Pancreas (tissue), 10 donors: ENCODE results near the gene SEMA6B. TPM values are rescaled to one million over a fixed set of nuclear protein-coding genes. Genes with fewer than 3 reads are reported as not detected.

ENCODE experiments used
- ATAC-seq, 4 donors: fragments of 200-7000 bp; cut with Tn5 transposase; one replicate each; pipeline versions ENCODE4 v1.8.0 to v1.9.1; 2020; ENCODE audit warnings: mild to moderate bottlenecking in 4 of 4, moderate library complexity in 4 of 4
- DNase-seq, 6 donors: peaks; one replicate each; pipeline ENCODE4 v3.0.0-alpha.2; 2020
- FAIRE-seq: peaks from 2 replicates; lab custom pipeline; 2012; peaks lifted over from hg19 to GRCh38; lab: Jason Lieb, UNC
- H3K27ac ChIP-seq, 4 donors: fragments of 200-600 bp; sonication (generic); 1 replicate in 3 of 4; 2 replicates in 1 of 4; pipeline versions ENCODE4 v1.5.0 to v1.8.0; 2020
- H3K27me3 ChIP-seq, 4 donors: fragments of 200-600 bp; one replicate each; pipeline ENCODE4 v1.8.0; 2021
- H3K36me3 ChIP-seq, 3 donors: fragments of 200-600 bp; sonication (generic) in 1 of 3; one replicate each; pipeline versions ENCODE4 v1.5.0 to v1.8.0; 2020 to 2021
- H3K4me1 ChIP-seq, 3 donors: fragments of 200-600 bp; one replicate each; pipeline ENCODE4 v1.8.0; 2021
- H3K4me3 ChIP-seq, 4 donors: fragments of 200-600 bp; sonication (generic) in 2 of 4; one replicate each; pipeline versions ENCODE4 v1.5.0 to v1.8.0; 2020 to 2021
- H3K9me3 ChIP-seq, 4 donors: fragments of 200-600 bp; one replicate each; pipeline ENCODE4 v1.8.0; 2021
- WGBS, 2 donors: extraction: QIAGEN DNeasy Blood & Tissue Kit; methylation state at CpG; one replicate each; pipeline ENCODE4 v1.1.7; 2013; 5-methylcytosine and 5-hydroxymethylcytosine counted together
- intact Hi-C, 3 donors: fragments of 100-400 bp; cut with DNase I; formaldehyde crosslinking; loops; one replicate each; pipeline versions ENCODE4 v1.11.1 to v1.14.2; 2022
- polyA plus RNA-seq, 2 donors: library from polyadenylated mRNA; stranded (reverse); fragments of 200-250 nt; gene quantifications; one replicate each; pipeline ENCODE4 v1.2.3, GENCODE V29; 2013
- total RNA-seq, 6 donors: library from RNA; stranded (reverse); fragmentation: NEBNext Ultra II Directional in 4 of 6; extraction: Animal tissue kit (Norgen Biotek cat#: 25700) in 4 of 6; gene quantifications; one replicate each; pipeline versions ENCODE4 v1.2.1 to v1.2.4, GENCODE V29; 2021 to 2023
- TF ChIP-seq, protein P1 (sequence below), 4 donors: fragments of 200-600 bp; sonication (generic) in 3 of 4; IDR thresholded peaks; one replicate each; pipeline versions ENCODE4 v1.5.0 to v1.8.0; 2021; ENCODE audit warnings: antibody characterized with exemption in 4 of 4
- donor health status: healthy with polysubstance abuse.
- donor health status: DM: no; HTN: no; CAD: no; lungs with moderate emphysema.
- donor health status: DM: no; HTN: no; CAD: no.
- donor health status: control.
- donor health status: control.
- donor health status: Bipolar disorder and iron deficiency.
- donor health status: DM: yes; HTN: yes; CAD: no.
- donor health status: DM: no; HTN: no; CAD: no.
- donor health status: DM: no; HTN: no; CAD: no.
- donor health status: DM: yes; HTN: yes; CAD: no.

Gene SEMA6B
- total and polyA plus RNA-seq, 8 donors, result 2.2 to 4.7 (median 3.5) TPM

DNA sequence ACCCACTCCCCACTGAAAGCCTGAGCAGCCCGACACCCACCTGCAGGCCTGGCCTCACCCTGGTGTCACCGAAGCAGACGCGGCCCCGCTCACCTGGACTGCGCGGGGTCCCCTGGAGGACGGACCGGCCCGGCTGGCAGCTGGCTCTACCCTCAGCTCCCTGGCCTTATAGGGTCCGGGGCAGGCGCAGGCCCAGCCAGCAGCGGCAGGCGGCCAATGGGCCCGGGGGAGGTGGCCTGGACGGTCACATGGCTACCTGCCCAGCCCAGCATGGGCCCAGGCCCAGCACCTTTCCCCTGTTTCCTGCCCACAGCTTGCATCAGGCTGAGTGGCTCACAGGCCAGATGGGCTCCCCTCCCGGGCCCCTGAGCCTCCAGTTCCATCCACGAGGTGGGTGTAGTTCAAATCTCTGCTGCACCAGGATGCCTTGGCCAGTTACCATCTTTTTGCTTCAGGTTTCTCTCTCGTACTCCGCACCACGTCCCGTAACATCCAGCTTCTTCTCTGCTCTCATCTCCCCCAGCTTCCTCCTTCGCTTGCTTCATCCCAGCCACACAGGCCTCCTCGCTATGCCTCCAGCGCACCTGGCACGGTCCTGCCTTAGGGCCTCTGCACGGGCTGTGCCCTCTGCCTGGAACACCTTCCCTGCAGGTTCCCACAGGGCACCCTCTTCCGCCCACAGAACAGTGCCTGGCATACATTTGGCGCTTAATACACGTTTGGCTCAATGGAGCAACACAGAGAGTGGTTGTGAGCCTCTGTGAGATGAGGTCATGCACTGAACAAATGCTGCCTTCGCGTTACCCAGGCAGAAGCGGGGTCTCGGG, 40.9 kb downstream of the SEMA6B start, which contains the start of gene PLIN4:
Gene PLIN4, minus strand, starts transcription at position 142 of the 827 bp plus-strand sequence. CDS start 214 bp downstream, outside the sequence.
- FAIRE-seq, result no peak

DNA sequence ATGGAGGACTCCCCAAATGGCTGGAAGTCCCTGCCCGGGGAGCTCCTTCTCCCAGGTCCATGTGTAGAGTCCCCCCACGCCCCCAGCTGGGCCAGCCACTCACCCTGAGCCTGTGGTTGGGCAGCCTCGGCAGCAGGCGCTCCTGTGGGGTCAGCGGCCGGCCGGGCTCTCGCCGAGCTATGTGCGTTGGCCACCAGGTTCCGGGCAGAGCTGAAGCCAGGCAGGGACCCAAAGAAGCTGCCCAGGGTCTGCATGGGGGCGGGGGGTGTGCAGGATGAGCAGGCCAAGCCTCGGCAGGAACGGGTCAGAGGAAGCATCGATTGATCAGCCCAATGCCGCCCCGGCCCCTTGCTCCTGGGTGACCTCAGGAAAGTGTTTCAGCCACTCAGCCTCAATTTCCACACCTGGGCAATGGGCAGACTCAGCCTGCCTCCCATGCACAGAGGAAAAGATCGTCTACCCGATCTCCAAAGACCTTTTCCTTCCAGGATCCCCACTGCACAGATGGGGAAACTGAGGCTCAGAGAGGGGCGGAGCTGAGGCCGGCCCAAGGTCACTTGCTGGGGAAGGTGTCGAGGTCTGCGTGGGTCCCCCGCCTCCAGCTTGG, 41.9 kb downstream of the SEMA6B start:
- no peaks in the 10 kb centered on the region for H3K4me1 ChIP-seq
- no peak overlapping the region for H3K4me3 ChIP-seq
- FAIRE-seq (no peak), DNase-seq (peak in 1 of 6 donors; percentile 77), ATAC-seq (no peak)
- intact Hi-C loops, result no loop called here
- no peaks in the 10 kb centered on the region for H3K27me3 ChIP-seq
- H3K27ac ChIP-seq, result no peak overlapping the region
- H3K36me3 ChIP-seq, result no peaks in the 10 kb centered on the region
- no peaks in the 10 kb centered on the region for H3K9me3 ChIP-seq
- 86 to 89% methylated on average over 24 of the region's 24 CpGs for WGBS, 2 donors
- TF ChIP-seq, protein P1, sequence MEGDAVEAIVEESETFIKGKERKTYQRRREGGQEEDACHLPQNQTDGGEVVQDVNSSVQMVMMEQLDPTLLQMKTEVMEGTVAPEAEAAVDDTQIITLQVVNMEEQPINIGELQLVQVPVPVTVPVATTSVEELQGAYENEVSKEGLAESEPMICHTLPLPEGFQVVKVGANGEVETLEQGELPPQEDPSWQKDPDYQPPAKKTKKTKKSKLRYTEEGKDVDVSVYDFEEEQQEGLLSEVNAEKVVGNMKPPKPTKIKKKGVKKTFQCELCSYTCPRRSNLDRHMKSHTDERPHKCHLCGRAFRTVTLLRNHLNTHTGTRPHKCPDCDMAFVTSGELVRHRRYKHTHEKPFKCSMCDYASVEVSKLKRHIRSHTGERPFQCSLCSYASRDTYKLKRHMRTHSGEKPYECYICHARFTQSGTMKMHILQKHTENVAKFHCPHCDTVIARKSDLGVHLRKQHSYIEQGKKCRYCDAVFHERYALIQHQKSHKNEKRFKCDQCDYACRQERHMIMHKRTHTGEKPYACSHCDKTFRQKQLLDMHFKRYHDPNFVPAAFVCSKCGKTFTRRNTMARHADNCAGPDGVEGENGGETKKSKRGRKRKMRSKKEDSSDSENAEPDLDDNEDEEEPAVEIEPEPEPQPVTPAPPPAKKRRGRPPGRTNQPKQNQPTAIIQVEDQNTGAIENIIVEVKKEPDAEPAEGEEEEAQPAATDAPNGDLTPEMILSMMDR (IDR thresholded peaks at IDR 0.05), result no peak

More for the DNA sequence above, 40.9 kb downstream of the SEMA6B start, which contains the start of gene PLIN4:
- Histone ChIP-seq H3K9me3 (no peaks in the 10 kb centered on the region), H3K4me1 (no peaks in the 10 kb centered on the region), H3K27me3 (no peaks in the 10 kb centered on the region), H3K27ac (no peak within 1 kb of the TSS), H3K4me3 (no peak within 1 kb of the TSS), H3K36me3 (no peaks in the 10 kb centered on the region)
- peak; percentile 64 to 91 (median 82) for ATAC-seq
- TF ChIP-seq, protein P1 (IDR thresholded peaks at IDR 0.05), result no peak
- peak in 5 of 6 donors; percentile 64 to 86 (median 71) for DNase-seq
- 72 to 77% methylated on average over 30 to 34 of the region's 34 CpGs for WGBS, 2 donors
- intact Hi-C loops, result no loop called here

DNA sequence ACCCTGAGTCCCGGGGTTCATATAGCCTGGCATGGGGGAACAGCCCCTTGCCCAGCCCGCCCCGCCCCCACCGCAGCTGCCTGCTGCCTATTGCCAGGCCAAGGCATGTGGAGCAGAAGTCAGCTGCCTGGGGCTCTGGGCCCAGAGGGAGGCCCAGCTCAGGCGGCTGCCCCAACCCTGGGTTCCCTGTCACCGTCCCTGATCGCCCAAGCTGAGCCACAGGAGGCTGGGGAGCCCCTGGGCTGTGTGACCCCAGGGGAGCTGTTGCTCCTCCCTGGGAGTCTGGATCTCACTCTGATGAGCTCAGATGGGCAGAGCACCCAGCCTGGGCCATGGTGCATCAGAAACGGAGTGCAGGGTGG, 42.6 kb downstream of the SEMA6B start:
- WGBS, 2 donors, result 82 to 84% methylated on average over 8 of the region's 8 CpGs
- Histone ChIP-seq H3K27me3 (no peaks in the 10 kb centered on the region), H3K4me3 (no peak overlapping the region), H3K9me3 (no peaks in the 10 kb centered on the region), H3K27ac (no peak overlapping the region), H3K4me1 (no peaks in the 10 kb centered on the region), H3K36me3 (no peaks in the 10 kb centered on the region)
- intact Hi-C loops, result no loop called here
- DNase-seq, result peak in 1 of 6 donors; percentile 65
- ATAC-seq, result no peak
- TF ChIP-seq, protein P1 (IDR thresholded peaks at IDR 0.05), result no peak
- no peak for FAIRE-seq

DNA sequence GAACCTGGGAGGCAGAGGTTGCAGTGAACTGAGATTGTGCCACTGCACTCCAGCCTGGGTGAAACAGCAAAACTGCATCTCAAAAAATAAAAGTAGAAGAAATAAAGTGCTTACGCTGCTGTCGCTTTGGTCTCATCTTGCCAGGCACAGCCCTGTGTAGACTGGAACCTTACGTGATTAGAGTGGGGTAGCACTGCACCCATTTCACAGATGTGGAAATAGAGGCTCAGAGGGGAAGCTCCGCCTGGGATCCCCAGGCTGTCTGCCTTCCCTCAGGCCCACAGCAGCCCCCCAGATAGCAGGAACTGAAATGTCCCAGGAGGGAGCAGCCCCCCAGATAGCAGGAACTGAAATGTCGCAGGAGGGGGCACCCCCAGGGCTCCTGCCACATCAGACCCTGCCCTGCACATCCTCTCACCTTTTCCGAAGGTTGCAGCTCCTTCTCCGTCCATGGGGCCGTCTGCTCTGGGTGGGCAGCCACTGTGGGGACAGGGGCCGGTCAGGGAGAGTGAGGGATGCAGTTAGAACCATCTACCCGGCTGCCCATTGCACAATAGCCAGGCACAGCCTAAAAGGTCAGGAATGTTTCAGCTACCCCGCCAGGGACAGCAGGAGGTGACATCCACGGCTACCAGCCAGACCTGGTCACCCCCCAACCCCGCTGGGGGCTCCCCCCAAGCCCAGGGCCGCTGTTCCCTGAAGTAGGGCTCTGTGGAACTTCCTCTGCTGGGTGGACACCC, 43.1 kb downstream of the SEMA6B start:
- H3K27ac ChIP-seq, result no peak overlapping the region
- no peak overlapping the region for H3K4me3 ChIP-seq
- 87 to 91% methylated on average over 14 of the region's 14 CpGs for WGBS, 2 donors
- no peak for FAIRE-seq
- intact Hi-C loops, result no loop called here
- DNase-seq, result no peak
- H3K36me3 ChIP-seq, result no peaks in the 10 kb centered on the region
- no peak for ATAC-seq
- no peaks in the 10 kb centered on the region for H3K9me3 ChIP-seq
- H3K27me3 ChIP-seq, result no peaks in the 10 kb centered on the region
- TF ChIP-seq, protein P1 (IDR thresholded peaks at IDR 0.05), result no peak
- H3K4me1 ChIP-seq, result no peaks in the 10 kb centered on the region
